LNCAP (cell line): Measurements from ENCODE around the gene NXPH2.
A peak's percentile ranks its signal among the peaks of the same experiment; 100 is the strongest.

Experiments
- CTCF ChIP-seq: fragments of 450-650 bp; IDR thresholded peaks from 2 replicates; pipeline ENCODE4 v1.5.1; 2017; ENCODE audit warnings: mild to moderate bottlenecking

The NXPH2 gene

GRCh38 chr2:138811431-138811830 lies 31.2 kb upstream of the NXPH2 start:
- no peak for TF ChIP-seq CTCF

GRCh38 chr2:138794724-138795123 lies 14.5 kb upstream of the NXPH2 start:
- TF ChIP-seq CTCF: no peak

- peak; percentile 76 for TF ChIP-seq CTCF
Measured at GRCh38 chr2:138787053-138787666, 7.0 kb upstream of the NXPH2 start.

- TF ChIP-seq CTCF: no peak
Measured at GRCh38 chr2:138782383-138782782, 2.2 kb upstream of the NXPH2 start.

- TF ChIP-seq CTCF: no peak
Measured at GRCh38 chr2:138780908-138781307, 718 bp upstream of the NXPH2 start.

GRCh38 chr2:138780446-138780880 lies 273 bp upstream of the NXPH2 start:
- TF ChIP-seq CTCF: no peak

- TF ChIP-seq CTCF: no peak
Measured at GRCh38 chr2:138779406-138779780, 797 bp downstream of the NXPH2 start.

GRCh38 chr2:138777996-138778395 lies 2.2 kb downstream of the NXPH2 start:
- no peak for TF ChIP-seq CTCF
